Fibroblast of skin of scalp (primary cell): Measurements from ENCODE around the gene IFNL3.
A peak's percentile ranks its signal among the peaks of the same experiment; 100 is the strongest.
"Not testable (repeated sequence)": the region's sequence is repeated elsewhere in the genome, so short reads cannot be mapped to it uniquely, and the experiment has no call there.

ENCODE experiments used
- DNase-seq: peaks from one replicate; pipeline ENCODE4 v3.0.0-alpha.2; 2013

Gene IFNL3

GRCh38 chr19:39217094-39217493 is 27.7 kb downstream of the IFNL3 start:
- DNase-seq = no peak

GRCh38 chr19:39215323-39215722 is 29.5 kb downstream of the IFNL3 start:
- DNase-seq = not testable (repeated sequence)

GRCh38 chr19:39212375-39212742 is 32.4 kb downstream of the IFNL3 start:
- peak; percentile 8 for DNase-seq

GRCh38 chr19:39211731-39212374 is 33.0 kb downstream of the IFNL3 start:
- no peak for DNase-seq

- no peak for DNase-seq
These were observed 35.6 kb downstream of the IFNL3 start for GRCh38 chr19:39209196-39209595.

GRCh38 chr19:39208175-39208795 is 36.5 kb downstream of the IFNL3 start:
- DNase-seq = no peak

- DNase-seq = no peak
These were observed 37.4 kb downstream of the IFNL3 start for GRCh38 chr19:39207293-39207836.

GRCh38 chr19:39206122-39206521 is 38.7 kb downstream of the IFNL3 start:
- no peak for DNase-seq

GRCh38 chr19:39205449-39205764 is 39.4 kb downstream of the IFNL3 start:
- no peak for DNase-seq

- no peak for DNase-seq
These were observed 41.1 kb downstream of the IFNL3 start, which contains the start of gene SYCN for GRCh38 chr19:39203372-39204341. Gene SYCN (minus strand): TSS chr19:39204263. CDS start chr19:39204254, 9 bp downstream.

GRCh38 chr19:39202998-39203355 is 41.8 kb downstream of the IFNL3 start:
- no peak for DNase-seq

GRCh38 chr19:39200803-39201115 is 44.0 kb downstream of the IFNL3 start:
- DNase-seq = no peak

GRCh38 chr19:39200066-39200802 is 44.6 kb downstream of the IFNL3 start:
- DNase-seq = no peak

GRCh38 chr19:39199025-39199424 is 45.8 kb downstream of the IFNL3 start:
- DNase-seq = no peak

- DNase-seq = no peak
These were observed 47.0 kb downstream of the IFNL3 start for GRCh38 chr19:39197808-39198207.

- no peak for DNase-seq
These were observed 47.8 kb downstream of the IFNL3 start, which contains the start of gene NCCRP1 for GRCh38 chr19:39196860-39197562. Gene NCCRP1 (plus strand): TSS chr19:39196964. CDS start chr19:39196983, 19 bp downstream.

- no peak for DNase-seq
These were observed 48.5 kb downstream of the IFNL3 start for GRCh38 chr19:39196320-39196719.

GRCh38 chr19:39195755-39196154 is 49.1 kb downstream of the IFNL3 start:
- DNase-seq = no peak

- no peak for DNase-seq
These were observed 49.8 kb downstream of the IFNL3 start for GRCh38 chr19:39194832-39195542.

GRCh38 chr19:39193803-39194202 is 51.0 kb downstream of the IFNL3 start:
- DNase-seq = no peak
